Endometrium (tissue), 2 donors: Measurements from ENCODE around the gene GPS2.

Experiments used
- FAIRE-seq: peaks from 2 replicates; lab custom pipeline; 2012; peaks lifted over from hg19 to GRCh38; lab: Jason Lieb, UNC
- donor health status: control.
- donor health status: control.

Gene GPS2

DNA sequence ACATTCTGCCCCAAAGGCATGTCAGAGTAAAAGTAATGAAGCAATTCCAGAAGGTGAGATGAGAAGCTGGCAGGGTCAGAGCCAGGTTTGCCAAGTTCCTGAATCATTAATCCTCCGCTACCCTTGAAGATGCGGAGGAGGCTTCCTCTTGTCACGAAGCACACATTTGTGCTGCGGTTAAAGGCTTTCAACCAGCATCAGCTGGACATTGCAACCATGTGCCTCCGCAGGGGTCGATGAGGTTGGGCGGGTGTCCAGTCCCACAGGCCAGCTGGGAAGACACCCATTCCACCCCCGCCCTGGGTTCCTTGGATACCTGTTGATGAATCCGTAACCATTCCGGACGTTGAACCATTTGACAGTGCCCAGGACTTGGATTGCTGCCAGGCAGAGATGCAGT lies 22.0 kb downstream of the GPS2 start:
- FAIRE-seq = no peak

- no peak for FAIRE-seq
Observed at GRCh38 chr17:7292729-7293128, 22.4 kb downstream of the GPS2 start.

DNA sequence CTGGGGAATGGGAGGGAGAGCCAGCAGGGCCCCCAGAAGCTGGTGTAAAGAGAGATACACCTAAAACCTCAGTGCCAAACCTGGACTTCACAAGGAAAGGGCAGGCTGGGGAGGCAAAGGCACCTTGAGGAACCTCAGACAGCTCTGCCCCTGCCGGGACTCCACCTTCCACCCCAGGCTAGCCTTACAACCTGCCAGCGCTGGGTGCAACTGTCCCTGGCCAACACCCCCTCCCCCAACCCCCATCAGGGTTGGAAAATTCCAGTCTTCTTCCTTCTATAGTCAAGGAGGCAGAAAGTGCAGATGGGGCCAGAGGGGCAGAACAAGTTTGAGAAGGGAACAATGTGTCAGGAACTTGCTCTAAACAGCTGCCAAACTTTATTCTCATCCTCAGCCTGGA lies 23.0 kb downstream of the GPS2 start:
- FAIRE-seq = no peak

GRCh38 chr17:7290685-7291084 lies 24.5 kb downstream of the GPS2 start:
- no peak for FAIRE-seq

GRCh38 chr17:7290166-7290565 lies 25.0 kb downstream of the GPS2 start:
- no peak for FAIRE-seq

DNA sequence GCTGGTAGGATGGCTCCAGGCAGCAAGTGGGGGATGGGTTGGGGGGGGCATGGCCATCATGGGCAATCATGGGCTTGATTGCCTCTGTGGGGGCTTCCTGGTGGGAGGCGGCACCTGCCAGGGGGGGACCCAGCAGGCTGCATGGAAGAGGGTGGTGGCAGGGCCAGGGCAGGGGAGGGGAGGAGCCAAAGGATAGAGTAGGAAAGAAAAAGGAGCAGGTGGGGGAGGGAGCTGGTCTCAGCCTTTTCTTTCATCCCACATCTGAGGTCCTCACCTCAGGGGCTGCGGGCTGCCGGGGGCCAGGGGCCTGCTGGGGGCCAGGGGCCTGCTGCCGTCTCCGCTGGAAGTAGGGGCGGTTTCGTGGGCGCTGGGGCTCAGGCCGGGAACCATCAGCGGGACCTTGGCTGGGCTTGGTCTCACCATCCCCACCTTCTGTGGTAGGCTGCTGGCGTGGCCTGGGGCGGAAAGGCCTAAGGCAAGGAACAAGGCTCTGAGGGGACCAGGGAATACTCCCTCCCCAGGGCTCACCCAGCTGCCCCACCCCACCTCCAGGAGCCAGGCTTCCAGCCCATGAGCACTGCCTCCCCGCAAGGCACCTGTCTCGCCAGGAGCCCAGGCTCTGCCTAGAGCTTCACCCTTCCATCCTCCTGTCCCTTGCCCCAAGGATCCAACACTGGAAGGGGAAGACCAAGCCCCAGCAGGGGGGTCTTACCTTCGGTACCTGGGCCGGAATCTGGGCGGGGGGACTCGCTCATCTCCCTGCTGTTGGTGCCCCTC lies 25.7 kb downstream of the GPS2 start:
- no peak for FAIRE-seq

- FAIRE-seq = no peak
Observed at GRCh38 chr17:7285679-7286078, 29.5 kb downstream of the GPS2 start.

DNA sequence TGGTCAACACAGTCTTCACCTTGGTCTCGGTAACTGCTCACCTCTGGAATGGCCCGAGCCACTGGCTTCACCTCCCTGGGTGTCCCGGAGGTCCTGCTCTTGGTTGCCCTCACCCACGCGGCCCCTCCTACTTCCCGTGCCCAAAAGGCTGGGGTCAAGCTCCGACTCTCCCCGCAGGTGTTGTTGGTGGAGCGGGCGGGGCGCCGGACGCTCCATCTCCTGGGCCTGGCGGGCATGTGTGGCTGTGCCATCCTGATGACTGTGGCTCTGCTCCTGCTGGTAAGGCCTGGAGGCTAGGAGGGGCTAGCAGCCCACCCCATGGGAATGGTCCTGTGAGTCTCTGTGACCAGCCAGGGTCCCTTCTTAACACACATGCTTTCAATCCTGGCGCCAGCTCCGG lies 30.2 kb downstream of the GPS2 start:
- FAIRE-seq = no peak

DNA sequence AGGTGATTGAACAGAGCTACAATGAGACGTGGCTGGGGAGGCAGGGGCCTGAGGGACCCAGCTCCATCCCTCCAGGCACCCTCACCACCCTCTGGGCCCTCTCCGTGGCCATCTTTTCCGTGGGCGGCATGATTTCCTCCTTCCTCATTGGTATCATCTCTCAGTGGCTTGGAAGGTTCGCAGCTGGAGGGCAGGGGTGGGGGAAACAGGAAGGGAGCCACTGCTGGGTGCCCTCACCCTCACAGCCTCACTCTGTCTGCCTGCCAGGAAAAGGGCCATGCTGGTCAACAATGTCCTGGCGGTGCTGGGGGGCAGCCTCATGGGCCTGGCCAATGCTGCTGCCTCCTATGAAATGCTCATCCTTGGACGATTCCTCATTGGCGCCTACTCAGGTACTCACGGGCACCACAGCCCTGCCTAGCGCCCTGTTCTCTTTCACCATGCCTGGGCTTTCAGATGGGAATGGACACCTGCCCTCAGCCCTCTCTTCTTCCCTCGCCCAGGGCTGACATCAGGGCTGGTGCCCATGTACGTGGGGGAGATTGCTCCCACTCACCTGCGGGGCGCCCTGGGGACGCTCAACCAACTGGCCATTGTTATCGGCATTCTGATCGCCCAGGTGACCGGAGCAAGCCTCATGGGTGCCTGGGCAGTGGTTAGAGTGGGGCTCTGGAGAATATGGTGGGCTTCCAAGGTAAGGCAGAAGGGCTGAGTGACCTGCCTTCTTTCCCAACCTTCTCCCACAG lies 31.5 kb downstream of the GPS2 start:
- FAIRE-seq = no peak

DNA sequence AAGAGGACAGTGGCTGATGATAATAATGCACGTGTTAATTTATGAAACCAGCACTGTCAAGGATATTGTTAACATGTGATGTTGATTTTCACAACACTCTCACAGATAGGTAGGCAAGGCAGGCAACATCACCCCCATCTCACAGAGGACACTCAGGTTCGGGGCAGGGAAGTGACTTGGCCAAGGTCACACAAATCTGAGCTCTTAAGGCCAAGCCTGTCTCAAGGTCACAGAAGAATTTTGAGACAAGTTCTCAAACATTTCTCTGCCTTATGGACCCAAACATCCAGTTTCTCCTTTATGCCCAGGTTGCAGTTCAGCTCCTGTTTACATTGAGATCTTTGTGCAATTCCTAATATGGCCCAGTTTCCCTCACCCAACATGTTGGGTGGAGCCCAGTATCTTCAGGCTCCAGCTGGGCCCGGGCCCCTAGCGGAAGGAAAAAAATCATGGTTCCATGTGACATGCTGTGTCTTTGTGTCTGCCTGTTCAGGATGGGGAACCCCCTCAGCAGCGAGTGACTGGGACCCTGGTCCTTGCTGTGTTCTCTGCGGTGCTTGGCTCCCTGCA lies 32.3 kb downstream of the GPS2 start:
- no peak for FAIRE-seq

DNA sequence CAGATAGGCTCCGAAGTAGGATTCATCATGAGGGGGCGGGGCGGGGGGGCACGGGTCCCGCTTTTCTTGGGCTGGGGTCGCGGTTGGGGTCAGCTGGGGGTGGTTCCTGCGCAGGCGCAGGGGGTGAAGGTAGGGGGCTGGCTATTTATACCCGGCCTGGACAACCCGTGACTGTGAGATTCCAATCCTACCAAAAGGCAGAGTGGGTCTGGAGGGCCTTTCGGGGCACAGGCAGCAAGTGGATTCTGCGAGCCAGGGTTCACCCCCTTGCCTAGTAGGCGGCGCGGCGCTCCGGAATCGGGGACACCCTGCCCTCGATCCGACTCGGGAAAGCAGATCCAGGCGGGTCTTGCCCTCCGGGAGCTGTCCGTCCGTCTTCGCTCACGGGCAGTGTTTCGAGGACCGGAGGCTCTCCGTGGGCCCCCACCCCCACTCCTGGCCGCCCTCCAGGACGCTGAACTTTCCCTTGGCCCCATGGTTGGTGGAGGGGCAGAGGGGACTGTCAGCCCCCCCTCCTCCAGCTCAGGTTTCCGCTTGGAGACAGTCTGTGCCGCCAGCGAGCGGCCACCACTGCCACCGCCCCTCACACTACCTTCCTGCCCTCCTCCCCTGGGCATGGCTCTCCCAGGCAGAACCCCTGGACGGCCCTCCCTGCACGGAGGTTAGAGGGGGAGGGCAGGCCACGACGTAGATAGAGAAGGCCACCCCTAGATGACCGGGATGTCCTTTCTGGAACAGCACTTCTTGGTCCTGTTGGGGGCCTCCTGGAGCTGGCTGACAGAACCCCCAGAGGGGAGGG lies 33.0 kb downstream of the GPS2 start:
- FAIRE-seq = no peak

DNA sequence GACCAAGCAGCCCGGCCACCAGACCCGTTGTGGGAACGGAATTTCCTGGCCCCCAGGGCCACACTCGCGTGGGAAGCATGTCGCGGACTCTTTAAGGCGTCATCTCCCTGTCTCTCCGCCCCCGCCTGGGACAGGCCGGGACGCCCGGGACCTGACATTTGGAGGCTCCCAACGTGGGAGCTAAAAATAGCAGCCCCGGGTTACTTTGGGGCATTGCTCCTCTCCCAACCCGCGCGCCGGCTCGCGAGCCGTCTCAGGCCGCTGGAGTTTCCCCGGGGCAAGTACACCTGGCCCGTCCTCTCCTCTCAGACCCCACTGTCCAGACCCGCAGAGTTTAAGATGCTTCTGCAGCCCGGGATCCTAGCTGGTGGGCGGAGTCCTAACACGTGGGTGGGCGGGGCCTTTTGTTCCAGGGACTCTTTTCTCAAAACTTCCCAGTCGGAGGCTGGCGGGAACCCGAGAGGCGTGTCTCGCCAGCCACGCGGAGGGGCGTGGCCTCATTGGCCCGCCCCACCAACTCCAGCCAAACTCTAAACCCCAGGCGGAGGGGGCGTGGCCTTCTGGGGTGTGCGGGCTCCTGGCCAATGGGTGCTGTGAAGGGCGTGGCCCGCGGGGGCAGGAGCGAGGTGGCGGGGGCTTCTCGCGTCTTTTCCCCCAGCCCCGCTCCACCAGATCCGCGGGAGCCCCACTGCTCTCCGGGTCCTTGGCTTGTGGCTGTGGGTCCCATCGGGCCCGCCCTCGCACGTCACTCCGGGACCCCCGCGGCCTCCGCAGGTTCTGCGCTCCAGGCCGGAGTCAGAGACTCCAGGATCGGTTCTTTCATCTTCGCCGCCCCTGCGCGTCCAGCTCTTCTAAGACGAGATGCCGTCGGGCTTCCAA lies 33.8 kb downstream of the GPS2 start, which contains the start of gene SLC2A4:
SLC2A4 (plus strand) TSS at position 645 of the 879 bp plus-strand sequence; CDS start at position 862, 217 bp downstream.
- peak; percentile 18 for FAIRE-seq

DNA sequence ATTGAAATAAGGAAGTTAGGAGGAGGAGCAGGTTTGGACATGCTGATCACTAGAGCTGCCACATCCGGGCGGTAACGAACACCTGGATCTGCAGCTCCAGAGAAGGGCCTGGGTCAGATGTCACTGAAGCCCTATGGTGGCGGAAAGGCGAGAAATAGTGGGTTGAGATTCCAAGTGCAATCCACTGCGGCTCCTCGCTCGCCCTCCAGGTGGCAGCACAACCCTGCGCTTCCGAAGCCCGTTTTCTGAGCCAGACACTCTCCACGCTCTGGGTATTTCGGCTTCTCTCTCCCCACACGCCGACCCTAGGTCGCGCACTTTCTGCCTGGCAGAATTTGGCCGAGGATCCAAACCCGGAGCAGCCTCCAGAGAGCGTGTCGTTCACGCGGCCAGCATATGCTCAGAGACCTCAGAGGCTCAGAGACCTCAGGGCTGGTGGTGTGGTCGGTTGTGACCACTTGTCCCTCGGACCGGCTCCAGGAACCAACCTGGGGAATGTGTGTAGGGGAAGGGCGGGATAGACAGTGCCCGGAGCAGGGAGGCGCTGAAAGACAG lies 34.6 kb downstream of the GPS2 start:
- FAIRE-seq = peak; percentile 41

GRCh38 chr17:7279448-7279847 lies 35.7 kb downstream of the GPS2 start:
- FAIRE-seq = no peak

GRCh38 chr17:7266784-7267183 lies 48.4 kb downstream of the GPS2 start:
- FAIRE-seq = no peak

- FAIRE-seq = no peak
Observed at GRCh38 chr17:7263801-7264078, 51.4 kb downstream of the GPS2 start.

DNA sequence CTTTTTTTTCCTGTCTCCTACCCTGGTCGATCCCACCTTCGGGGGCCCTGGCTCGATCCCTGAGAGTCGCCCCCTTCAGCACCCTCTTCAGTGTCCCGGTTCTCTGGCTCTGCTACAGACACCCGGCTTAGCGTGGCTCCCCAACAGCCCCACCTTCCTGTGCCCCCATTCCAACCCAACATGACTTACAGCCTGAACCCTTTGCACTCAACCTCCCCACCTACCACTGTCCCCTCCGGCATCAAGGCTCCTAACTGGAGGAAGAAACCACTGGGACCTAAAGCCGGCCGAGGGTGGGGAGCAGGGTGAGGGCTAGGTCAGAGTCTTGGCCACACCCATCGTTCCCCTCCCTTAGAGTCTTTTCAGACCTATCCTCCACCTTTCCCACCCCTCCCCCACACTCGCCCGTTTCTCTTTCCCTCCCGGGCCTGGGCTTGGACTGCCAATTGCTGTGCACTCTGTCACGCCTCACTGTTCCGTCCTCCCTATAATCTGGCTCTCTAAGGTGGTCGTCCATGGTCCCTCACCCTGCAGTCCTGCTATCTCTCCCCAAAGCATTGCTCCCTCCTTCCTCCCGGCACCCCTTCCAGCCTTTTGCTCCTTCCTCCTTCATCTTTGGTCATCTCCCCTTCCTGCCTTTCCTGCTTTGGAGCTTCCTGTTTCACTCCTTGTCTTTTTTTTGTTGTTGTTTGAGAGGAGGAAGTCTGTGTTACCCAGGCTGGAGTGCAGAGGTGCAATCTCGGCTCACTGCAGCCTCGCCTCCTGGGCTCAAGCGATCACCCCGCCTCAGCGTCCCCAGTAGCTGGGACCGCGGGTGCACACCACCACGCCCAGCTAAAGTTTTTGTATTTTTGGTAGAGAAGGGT lies 52.0 kb downstream of the GPS2 start:
- FAIRE-seq = no peak
